SH-SY5Y (cell line): Measurements from ENCODE around the gene CELSR3.

Experiments used
- GATA2 ChIP-seq: IDR thresholded peaks from 2 replicates; pipeline ENCODE4 v1.6.1; 2011; ENCODE audit warnings: mild to moderate bottlenecking, low read depth, low read length
- GATA3 ChIP-seq: IDR thresholded peaks from 2 replicates; pipeline ENCODE4 v1.6.1; 2011; ENCODE audit warnings: low read depth, mild to moderate bottlenecking, low read length, moderate library complexity

CELSR3 gene

GRCh38 chr3:48635222-48636021 lies 27.3 kb downstream of the CELSR3 start, which contains the start of gene SLC26A6:
Gene SLC26A6, minus strand, starts transcription at chr3:48635461. Its CDS starts 68 bp downstream, at chr3:48635393.
- TF ChIP-seq GATA2 (no peak), GATA3 (no peak)

GRCh38 chr3:48634661-48635221 lies 27.9 kb downstream of the CELSR3 start:
- TF ChIP-seq GATA2 (no peak), GATA3 (no peak)

GRCh38 chr3:48633743-48634142 lies 28.9 kb downstream of the CELSR3 start:
- TF ChIP-seq GATA2 (no peak), GATA3 (no peak)

- TF ChIP-seq GATA3 (no peak), GATA2 (no peak)
Observed at GRCh38 chr3:48633256-48633655, 29.4 kb downstream of the CELSR3 start.

- TF ChIP-seq GATA3 (no peak), GATA2 (no peak)
Observed at GRCh38 chr3:48631516-48632448, 30.9 kb downstream of the CELSR3 start.

- TF ChIP-seq GATA2 (no peak), GATA3 (no peak)
Observed at GRCh38 chr3:48630833-48631232, 31.9 kb downstream of the CELSR3 start.

GRCh38 chr3:48630407-48630806 lies 32.3 kb downstream of the CELSR3 start:
- TF ChIP-seq GATA2, result no peak
- TF ChIP-seq GATA3, result no peak

GRCh38 chr3:48629894-48630293 lies 32.8 kb downstream of the CELSR3 start:
- TF ChIP-seq GATA2 (no peak), GATA3 (no peak)

- no peak for TF ChIP-seq GATA3
- TF ChIP-seq GATA2, result no peak
Observed at GRCh38 chr3:48628277-48629017, 34.2 kb downstream of the CELSR3 start.

GRCh38 chr3:48625600-48625999 lies 37.1 kb downstream of the CELSR3 start:
- no peak for TF ChIP-seq GATA2
- no peak for TF ChIP-seq GATA3

GRCh38 chr3:48624767-48625166 lies 37.9 kb downstream of the CELSR3 start:
- TF ChIP-seq GATA3 (no peak), GATA2 (no peak)

- TF ChIP-seq GATA2 (no peak), GATA3 (no peak)
Observed at GRCh38 chr3:48623851-48624547, 38.7 kb downstream of the CELSR3 start.

- TF ChIP-seq GATA3 (no peak), GATA2 (no peak)
Observed at GRCh38 chr3:48621461-48621869, 41.2 kb downstream of the CELSR3 start, which contains the start of gene TMEM89. Gene TMEM89, minus strand, starts transcription at chr3:48621769. Its CDS starts 13 bp downstream, at chr3:48621756.
